HT1080 (cell line): ENCODE results near the gene DLG2. TPM values are rescaled to one million over a fixed set of nuclear protein-coding genes. Genes with fewer than 3 reads are reported as not detected.
A peak's percentile ranks its signal among the peaks of the same experiment; 100 is the strongest.

ENCODE experiments used
- DNase-seq: peaks from one replicate; pipeline ENCODE4 v3.0.0-alpha.2; 2015; ENCODE audit warnings: low read depth
- total RNA-seq: library from RNA; depleted of rRNA; stranded (reverse); fragments of >200 nt; shearing (Covaris generic); gene quantifications from 2 replicates; pipeline ENCODE4 v1.2.3, GENCODE V29; 2014

DLG2 gene
- total RNA-seq, 1 experiment from 2014 or later, result 0.34 TPM

DNA sequence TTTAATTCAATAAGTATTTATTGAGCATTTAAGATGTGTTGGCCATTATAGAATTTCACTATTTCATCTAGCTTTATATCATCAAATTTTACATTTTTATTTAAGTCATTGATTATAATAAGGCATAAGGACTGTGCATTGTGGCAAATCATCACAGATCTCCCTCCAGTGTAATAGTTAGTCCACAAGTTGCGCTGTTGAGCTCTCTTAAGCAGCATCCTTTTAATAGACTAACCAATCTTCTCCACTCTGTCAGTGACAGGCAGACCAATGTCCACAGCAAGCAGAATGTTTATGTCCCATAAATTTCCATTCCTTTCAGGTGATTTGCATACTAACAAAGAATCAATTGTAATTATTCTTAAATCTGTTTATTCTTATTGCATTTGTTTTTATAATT lies 1745.7 kb downstream of the DLG2 start:
- DNase-seq, result no peak

GRCh38 chr11:83871054-83871453 lies 1756.1 kb downstream of the DLG2 start:
- no peak for DNase-seq

- no peak for DNase-seq
These were observed 1760.5 kb downstream of the DLG2 start for GRCh38 chr11:83866655-83867054.

DNA sequence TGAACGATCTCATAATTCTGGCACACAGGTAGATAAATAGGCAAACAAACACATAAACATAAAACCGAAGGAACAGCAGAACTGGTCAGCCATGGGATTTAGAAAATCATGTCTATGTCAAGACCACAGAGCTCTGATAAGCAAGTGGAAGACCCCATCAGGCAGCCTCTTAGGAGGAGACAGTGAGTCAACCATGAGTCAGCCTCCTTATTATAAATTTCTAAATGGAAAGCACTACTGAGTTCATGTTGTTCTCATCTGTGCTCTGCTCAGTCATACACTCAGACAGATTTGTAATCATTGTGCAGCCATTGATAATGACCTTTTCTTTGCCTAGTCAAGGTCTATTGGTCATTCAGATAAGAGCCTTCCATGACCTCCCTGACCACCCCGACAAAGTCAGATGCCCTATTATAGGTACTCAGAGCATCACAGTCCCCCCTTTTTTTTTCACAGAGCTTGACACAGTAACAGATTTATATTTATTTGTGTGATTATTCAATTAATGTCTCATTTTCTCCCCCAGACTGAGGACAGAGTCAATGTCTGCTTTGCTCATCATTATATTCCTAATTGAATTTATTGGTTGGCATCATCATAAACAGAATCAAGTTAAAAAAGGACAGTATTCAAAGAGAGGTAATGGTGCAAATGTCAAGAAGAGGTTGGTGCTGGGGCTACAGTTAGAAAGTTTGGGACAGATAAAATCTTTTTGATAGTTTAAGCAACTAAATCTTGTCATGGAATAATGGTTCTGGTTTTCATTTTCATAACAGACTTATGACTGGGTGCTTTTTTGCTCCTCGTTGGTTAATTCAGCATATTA lies 1761.3 kb downstream of the DLG2 start:
- peak; percentile 74 for DNase-seq

- DNase-seq, result no peak
These were observed 1762.6 kb downstream of the DLG2 start for GRCh38 chr11:83864412-83865057.

DNA sequence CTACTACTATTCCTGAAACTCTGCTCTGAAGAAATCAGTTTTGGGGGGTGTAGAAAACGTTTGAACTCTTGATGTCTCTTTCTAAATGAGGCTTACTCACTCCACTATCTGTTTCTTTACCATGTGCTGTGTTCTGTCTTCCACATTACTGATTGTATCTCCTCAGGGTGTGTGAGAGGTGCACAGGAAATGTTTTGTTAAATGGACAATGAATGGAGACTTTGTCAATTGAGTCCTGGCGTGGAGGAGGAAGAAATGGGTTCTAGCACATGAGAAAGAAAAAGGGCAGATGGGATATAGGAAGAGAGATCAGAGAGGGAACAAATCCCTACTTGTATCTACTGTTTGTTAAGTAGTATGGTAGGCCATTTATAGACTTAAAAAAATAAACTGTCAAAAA lies 1763.9 kb downstream of the DLG2 start:
- no peak for DNase-seq

DNA sequence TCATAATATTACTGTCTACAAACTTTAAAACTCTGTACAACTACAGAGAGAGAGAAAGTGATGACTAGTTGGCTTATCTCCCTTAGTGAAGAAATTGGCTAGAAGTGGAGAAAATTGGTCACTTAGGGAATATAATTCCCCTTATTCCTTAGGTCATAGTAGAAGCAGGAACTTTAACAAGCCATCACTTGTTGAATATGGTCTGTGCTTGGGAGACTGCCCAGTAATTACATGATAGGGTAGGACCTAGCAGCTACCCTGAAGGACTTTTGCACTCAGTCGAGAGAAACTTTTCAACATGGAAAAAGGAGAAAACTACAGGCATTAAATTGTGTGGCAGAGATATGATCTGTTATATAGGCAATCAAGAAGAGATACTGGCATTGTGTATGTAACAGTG lies 1764.5 kb downstream of the DLG2 start:
- no peak for DNase-seq

DNA sequence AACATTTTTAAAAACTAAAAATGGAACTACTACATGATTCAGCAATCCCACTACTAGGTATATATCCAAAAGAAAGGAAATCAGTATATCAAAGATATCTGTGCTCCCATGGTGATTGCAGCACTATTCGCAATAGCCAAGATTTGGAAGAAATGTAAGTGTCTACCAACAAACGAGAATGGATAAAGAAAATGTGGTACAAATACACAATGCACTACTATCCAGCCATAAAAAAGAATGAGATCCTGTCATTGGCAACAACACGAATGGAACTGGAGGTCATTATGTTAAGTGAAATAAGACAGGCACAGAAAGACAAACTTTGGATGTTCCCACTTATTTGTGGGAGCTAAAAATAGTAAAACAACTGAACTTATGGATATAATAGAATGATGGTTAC lies 1765.1 kb downstream of the DLG2 start:
- no peak for DNase-seq

GRCh38 chr11:83858694-83859093 lies 1768.5 kb downstream of the DLG2 start:
- DNase-seq, result no peak

GRCh38 chr11:83855237-83855636 lies 1771.9 kb downstream of the DLG2 start:
- DNase-seq, result no peak

DNA sequence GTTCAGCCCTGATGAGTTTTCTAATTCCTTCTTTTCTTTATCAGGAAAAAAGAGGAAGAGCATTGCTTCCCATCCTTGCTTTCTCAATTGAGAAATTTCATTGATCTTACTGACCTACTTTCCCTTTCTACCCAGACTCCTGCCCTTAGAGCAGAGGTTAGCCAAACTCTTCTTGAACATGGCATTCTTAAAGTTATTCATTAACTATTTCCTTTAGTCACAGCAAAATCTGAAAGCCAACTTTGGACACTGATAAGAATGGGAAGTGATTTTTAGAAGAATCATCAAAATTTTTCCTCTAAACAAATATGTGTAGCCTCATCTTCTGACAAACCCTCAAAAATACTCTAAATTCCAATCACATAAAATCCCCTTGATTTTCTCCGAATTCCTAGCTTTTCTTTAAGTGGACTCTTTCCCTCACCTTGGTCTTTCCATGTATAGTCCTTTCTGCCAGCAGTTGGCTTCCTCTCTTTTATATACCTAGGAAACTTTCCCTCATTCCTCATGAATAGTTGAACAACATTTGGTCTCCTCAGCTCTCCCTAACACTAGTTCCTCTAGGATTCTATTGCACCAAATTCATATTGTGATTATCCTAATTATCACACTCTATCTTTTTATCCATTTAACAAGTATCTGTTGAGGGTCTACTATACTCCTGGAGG lies 1774.2 kb downstream of the DLG2 start:
- DNase-seq, result no peak

DNA sequence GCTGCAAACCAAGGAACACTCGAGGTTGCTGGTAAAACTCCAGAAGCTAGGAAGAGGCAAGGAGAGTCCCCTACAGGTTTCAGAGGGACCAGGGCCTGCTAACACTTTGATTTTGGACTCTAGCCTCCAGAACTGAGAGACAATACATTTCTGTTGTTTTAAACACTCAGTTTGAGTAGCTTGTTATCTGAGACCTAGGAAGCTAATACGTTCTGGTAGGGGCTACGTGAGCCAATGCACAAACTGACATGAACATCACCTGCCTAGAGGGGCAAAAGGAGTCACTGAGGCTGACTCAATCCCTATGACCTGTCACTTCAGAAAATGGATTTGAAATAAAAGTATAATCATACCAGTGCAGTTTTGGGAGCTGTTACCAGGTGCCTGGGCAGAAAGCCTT lies 1775.1 kb downstream of the DLG2 start:
- no peak for DNase-seq

DNA sequence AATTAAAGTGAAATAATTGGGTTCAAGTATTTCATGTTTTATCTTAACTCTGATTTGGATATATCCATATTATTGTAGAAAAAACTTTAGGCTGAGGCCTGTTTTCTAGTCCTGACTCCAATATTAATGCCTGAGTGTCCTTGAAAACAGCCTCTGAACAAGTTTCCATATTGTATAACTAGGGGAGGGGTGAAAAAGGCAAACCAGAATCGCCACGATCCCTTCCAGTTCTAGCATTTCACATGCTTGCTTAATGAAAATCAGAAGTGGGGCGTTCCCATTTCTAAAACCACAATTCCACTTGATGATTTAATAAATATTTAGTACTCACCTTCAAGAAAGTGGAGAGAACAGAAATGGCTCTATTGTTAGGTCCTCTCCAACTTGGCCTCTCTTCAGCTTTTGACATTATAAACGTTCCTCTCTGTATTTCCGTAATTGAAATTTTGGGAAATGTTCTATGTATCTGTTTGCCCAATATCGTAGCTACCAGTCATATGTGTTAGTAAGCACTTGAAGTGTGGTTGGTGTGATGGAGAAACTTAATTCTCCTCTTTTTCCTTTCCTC lies 1779.6 kb downstream of the DLG2 start:
- DNase-seq, result no peak

DNA sequence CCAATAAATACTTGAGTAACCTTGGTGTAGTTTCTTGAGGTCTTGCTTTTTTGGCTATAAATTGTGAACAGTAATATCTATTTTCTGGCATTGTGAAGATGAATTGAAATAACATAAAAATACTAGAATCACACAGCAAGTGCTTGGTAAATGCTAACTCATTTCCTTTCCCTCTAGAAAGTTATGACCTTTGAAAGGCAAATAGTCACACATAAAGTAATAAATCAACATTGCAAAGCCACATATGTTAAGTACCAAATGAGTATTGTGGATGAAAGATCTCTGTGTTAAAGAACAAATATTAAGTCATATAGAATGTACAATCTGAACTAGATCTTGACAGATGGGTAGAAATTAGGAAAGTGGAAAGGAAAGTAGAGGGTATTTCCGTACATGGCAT lies 1781.3 kb downstream of the DLG2 start:
- no peak for DNase-seq

DNA sequence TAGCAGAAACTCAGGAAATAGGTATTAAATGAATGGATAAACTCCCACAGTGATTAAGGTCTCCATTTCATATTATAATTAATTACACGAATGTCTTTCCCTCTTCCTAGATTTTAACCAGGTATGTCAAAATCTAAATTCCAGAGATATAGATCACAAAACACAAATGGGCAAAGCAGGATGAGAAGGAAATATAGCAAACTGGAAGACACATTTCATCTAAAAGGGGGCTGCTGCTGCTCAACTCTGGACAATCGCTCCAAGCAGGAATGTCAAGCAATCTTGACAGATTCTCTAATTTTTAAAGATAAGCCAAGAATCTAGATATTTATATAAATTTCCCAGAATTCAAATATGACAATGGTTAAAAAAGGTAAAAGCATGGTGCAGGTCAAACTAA lies 1786.8 kb downstream of the DLG2 start:
- DNase-seq, result no peak

- peak; percentile 39 for DNase-seq
These were observed 1790.1 kb downstream of the DLG2 start for GRCh38 chr11:83836883-83837654.

DNA sequence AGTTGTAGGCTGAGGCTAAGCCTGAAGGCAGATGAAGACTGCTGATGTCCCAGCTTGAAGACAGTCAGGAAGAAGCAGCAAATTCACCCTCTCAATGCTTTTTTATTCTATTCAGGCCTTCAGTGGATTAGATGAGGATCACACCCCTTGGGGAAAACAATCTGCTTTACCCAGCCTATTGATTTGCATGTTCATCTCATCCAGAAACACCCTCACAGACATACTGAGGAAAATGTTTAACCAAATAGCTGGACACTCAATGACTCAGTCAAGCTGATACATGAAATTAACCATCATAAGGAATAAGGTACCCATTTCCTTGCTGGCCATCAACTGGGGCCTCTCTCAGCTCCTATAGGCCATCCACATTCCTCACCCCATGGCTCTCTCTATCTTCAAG lies 1791.1 kb downstream of the DLG2 start:
- DNase-seq, result no peak

- no peak for DNase-seq
These were observed 1791.7 kb downstream of the DLG2 start for GRCh38 chr11:83835423-83835822.

GRCh38 chr11:83831929-83832328 lies 1795.2 kb downstream of the DLG2 start:
- DNase-seq, result no peak

DNA sequence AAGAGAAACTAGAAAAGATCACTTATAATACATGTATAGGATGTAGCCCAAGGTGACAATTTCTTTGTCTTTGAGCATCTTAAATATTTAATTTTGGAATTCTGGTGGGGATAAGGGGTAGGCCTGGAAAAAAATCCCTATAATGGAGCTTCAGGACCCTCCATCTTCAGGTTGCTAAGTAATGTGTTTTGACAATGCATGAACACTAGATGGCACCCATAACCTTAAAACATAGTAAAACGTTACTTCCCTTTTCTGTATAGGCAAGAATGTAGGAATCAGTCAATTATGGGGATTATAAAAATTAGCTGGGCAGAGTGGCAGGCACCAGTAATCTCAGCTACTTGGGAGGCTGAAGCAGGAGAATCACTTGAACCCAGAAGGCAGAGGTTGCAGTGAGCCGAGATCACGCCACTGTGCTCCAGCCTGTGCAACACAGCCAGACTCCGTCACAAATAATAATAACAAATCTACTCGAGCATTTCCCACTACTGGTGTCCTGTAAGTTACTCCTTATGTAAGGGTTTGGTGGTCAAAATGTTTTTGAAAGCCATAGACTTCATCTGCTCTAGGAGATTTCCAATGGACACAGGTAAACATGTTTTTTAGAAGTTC lies 1799.1 kb downstream of the DLG2 start:
- peak; percentile 29 for DNase-seq

DNA sequence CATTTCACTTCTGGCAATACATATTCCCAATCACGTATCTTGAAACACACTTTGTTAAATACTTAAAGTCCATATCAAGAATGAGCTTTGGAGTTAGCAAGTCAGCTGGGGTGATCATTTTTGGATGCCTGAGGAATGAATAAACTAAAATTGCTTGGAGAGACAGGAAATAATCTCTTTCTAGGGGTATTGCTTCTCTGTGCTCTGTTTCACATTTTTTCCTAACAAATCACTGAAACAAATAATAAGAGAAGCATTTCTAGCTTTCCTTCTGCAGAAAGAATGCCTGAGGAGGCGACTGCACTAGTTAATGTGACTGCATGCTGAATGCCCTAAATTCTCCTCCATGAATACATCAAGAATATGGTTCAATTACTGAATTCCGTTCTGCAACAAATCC lies 1799.6 kb downstream of the DLG2 start:
- no peak for DNase-seq
